ENCODE data around the gene EHD2.
"Not testable (repeated sequence)": the region's sequence is repeated elsewhere in the genome, so short reads cannot be mapped to it uniquely, and the experiment has no call there.

Gene EHD2

GRCh38 chr19:47691782-47692181 lies 21.4 kb upstream of the EHD2 start:
- DNase-seq = no peak

DNA sequence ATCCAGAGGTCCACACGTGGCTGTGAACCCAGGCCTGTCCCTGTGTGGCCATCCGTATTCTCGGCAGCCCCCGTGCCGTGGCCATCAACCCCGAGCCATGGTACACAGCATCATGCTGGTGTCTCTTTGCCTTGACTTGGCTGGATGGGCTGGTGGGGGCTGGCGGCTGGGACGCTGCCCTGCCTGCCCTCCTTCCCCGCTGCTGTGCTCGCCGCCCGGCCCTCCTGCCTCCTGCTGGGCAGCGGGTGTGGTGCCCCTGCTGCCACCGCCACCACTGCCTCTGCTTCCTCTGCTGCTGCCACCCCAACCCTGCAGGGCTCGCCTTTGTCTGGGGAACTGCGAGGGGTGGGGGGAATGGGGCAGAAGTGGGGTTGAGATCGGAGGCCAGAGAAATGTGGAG lies 19.7 kb upstream of the EHD2 start:
- no peak for DNase-seq

DNA sequence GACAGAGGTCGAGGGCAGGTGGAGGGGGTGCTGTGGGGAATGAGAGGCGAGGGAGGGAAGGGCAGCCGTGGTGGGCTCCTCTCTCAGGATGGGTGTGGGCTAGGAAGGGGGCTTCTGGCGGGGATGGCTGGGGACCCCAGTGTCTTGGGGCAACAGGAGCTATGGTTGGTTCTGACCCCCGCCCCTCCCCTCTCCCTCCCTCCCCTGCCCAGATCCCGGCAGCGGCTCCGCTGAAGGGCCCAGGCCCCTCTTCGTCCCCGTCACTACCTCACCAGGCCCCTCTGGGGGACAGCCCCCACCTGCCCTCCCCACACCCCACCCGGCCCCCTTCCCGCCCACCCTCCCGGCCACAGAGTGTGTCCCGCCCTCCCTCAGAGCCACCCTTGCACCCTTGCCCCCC lies 19.3 kb upstream of the EHD2 start:
- DNase-seq = no peak

- DNase-seq = no peak
Measured at GRCh38 chr19:47694466-47695273, 18.6 kb upstream of the EHD2 start.

- DNase-seq = no peak
Measured at GRCh38 chr19:47695533-47696262, 17.5 kb upstream of the EHD2 start.

GRCh38 chr19:47696635-47697034 lies 16.6 kb upstream of the EHD2 start:
- no peak for DNase-seq

DNA sequence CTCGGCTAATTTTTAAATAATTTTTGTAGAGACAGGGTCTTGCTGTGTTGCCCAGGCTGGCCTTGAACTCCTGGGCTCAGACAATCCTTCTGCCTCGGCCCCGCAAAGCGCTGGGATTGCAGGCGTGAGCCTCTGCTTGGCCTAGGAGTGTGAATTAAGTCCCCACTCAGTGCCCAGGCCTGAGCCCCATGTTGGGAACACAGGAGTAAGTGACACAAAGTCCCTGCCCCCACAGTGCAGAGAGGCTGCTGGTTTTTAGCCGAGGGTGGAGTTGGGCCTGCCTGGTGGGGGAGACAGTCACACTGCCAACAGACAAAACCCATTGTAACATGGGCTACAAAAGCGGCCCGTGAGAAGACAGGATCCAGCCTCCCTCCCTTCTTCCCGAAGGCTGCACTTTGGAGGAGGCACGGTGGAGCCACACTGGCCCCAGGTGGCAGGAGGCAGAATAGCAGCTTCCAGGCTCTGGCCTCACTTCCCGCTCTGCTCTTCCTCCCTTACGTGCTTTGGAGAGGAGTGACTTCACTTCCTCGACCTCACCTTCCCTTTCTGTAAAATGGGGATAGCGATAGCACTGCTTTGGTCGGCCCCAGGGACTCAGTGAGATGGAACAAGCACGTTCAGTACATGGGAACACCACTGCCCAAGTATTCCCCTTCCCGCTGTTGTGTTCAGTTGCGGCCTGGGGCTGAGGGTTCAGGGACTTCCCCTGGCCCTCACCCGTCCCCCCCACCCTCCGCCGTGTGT lies 15.2 kb upstream of the EHD2 start:
- peak; percentile 93 for DNase-seq

DNA sequence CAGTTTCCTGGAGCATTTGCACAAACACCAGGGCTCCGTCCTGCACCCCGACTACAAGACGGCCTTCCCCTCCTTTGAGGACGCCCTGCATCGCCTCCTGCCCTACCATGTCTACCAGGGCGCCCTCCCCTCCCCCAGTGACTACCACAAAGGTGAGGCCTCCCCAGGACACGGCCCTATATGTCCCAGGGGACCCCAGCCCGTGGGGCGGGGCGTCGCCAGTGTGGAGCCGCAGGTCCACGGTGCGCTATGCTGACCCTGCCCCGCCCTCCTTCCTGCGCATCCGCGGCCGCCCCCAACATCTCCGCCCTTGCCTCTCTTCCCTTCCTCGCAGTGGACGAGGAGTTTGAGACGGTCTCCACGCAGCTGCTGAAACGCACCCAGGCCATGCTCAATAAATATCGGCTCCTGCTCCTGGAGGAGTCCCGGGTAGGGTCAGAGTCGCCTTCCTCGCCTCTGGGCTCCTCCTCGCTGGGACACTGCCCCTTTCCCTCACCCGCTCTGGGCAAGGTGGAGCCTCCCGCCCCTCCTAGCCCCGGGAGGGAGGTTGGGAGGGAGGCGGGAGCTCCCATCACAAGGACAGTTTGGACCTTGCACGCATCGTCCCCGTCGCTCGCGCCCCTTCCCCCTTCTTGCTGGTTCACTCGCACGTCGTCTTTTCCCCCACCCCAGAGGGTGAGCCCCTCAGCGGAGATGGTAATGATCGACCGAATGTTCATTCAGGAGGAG lies 14.4 kb upstream of the EHD2 start:
- DNase-seq = no peak

- DNase-seq = peak; percentile 79
Measured at GRCh38 chr19:47699360-47699917, 13.8 kb upstream of the EHD2 start.

GRCh38 chr19:47700934-47701716 lies 12.1 kb upstream of the EHD2 start:
- DNase-seq = no peak

DNA sequence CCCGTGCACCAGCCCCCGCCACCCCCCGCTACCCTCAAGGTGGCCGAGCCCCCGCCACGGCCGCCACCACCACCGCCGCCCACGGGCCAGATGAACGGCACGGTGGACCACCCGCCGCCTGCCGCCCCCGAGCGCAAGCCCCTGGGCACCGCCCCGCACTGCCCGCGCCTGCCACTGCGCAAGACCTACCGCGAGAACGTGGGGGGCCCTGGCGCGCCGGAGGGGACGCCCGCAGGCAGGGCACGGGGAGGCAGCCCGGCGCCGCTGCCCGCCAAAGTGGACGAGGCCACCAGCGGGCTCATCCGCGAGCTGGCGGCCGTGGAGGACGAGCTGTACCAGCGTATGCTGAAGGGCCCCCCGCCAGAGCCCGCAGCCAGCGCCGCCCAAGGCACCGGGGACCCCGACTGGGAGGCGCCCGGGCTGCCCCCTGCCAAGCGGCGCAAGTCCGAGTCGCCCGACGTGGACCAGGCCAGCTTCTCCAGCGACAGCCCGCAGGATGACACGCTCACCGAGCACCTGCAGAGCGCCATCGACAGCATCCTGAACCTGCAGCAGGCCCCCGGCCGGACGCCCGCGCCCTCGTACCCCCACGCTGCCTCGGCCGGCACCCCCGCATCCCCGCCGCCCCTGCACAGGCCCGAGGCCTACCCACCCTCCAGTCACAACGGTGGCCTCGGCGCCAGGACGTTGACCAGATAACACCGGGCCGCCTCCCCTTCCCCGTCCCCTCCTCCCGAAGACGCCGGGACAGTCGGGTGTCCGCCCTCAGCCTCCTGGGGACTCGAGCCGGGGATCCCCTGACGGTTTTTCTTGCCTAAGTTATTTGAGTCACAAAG lies 11.3 kb upstream of the EHD2 start:
- DNase-seq = no peak

GRCh38 chr19:47702671-47703070 lies 10.6 kb upstream of the EHD2 start:
- no peak for DNase-seq

- no peak for DNase-seq
Measured at GRCh38 chr19:47703301-47703700, 9.9 kb upstream of the EHD2 start.

DNA sequence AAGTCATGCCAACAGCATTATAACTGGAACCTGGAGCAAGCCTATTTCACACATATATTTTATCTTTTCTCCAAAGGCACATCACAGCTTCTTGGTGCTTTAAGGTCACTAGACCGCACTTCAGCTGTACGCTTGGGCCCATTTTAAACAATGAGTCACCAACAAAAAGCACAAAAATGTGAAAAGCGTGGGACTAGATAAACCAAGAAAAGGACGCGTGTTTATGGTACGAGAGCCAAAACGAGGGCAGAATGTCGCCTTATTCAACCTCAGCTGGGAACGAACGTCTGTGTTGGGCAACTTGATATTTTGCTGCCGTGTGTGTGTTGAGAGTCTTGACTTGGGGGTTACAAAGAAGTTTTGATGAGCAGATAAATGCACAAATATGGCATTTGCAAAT lies 9.2 kb upstream of the EHD2 start:
- no peak for DNase-seq

DNA sequence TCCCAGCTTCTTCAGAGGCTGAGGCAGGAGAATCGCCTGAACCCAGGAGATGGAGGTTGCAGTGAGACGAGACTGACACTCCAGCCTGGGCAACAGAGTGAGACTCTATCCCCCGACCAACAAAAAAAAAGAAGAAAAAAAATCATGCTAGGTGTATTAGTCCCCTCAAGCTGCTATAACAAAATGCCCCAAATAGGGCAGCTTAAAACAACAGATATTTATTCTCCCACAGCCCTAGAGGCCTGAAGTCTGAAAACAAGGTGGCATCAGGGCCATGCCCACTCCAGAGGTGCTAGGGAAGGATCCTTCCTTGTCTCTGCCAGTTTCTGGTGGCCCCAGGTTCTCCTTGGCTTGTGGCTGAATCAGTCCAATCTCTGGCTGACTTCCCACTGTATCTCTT lies 8.6 kb upstream of the EHD2 start:
- DNase-seq = no peak

GRCh38 chr19:47707135-47707925 lies 5.9 kb upstream of the EHD2 start:
- peak; percentile 92 for DNase-seq

GRCh38 chr19:47711652-47712242 lies 1.5 kb upstream of the EHD2 start:
- DNase-seq = no peak

DNA sequence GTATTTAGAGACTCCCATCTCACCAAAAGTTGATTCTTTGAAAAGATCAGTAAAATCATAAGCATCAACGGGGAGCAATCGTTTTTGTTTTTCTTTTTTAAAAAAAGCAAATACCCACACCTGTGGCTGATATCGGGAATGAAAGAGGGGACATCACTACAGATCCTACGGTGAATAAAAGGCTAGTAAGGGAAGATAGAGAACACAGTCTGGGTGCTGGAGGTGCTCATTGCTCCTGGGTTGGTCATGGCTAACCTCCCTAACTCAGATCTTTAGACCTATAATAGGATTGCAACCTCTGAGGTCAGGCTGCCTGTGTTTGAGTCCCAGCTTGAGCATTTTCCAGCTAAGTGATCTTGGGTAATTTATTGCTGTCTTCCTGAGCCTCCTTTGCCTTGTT lies 1.1 kb downstream of the EHD2 start:
- no peak for DNase-seq

GRCh38 chr19:47714855-47715254 lies 1.6 kb downstream of the EHD2 start:
- DNase-seq = not testable (repeated sequence)

All from OCI-M1 (cell line).